NB4 (cell line): ENCODE data around the gene RAPGEF4.

ENCODE experiments used
- CTCF ChIP-seq: IDR thresholded peaks from one replicate; pipeline ENCODE4 v1.5.1; 2012; ENCODE audit warnings: low read depth, low read length
- MAX ChIP-seq: IDR thresholded peaks from 2 replicates; pipeline ENCODE4 v1.6.1; 2011; ENCODE audit warnings: low read depth, low read length
- MYC ChIP-seq: IDR thresholded peaks from 2 replicates; pipeline ENCODE4 v1.6.1; 2011; ENCODE audit warnings: low read depth, low read length
- POLR2A ChIP-seq: IDR thresholded peaks from 2 replicates; pipeline ENCODE4 v1.6.1; 2011; ENCODE audit warnings: mild to moderate bottlenecking; ENCODE audit not compliant: insufficient read length; ENCODE audit errors: extremely low read depth

- TF ChIP-seq CTCF (no peak), POLR2A (no peak), MAX (no peak), MYC (no peak)
Observed at GRCh38 chr2:173002751-173003541, 267.3 kb downstream of the RAPGEF4 start.
